ENCODE measurements around the gene MTCH1. TPM values are rescaled to one million over a fixed set of nuclear protein-coding genes. Genes with fewer than 3 reads are reported as not detected.
"Not testable (repeated sequence)": the region's sequence is repeated elsewhere in the genome, so short reads cannot be mapped to it uniquely, and the experiment has no call there.

The MTCH1 gene
- polyA plus RNA-seq, 3 donors = 127 to 203 (median 189) TPM

- 88 to 89% (median 88%) methylated on average over 10 to 11 of the region's 11 CpGs for WGBS, 3 donors
- H3K27ac ChIP-seq (ENCODE audit: low read depth, low read length) = no peak overlapping the region
These were observed 18.3 kb upstream of the MTCH1 start for GRCh38 chr6:37004044-37004980.

GRCh38 chr6:36999751-37000125 is 13.7 kb upstream of the MTCH1 start:
- WGBS, 3 donors = 83 to 95% (median 92%) methylated on average over 4 of the region's 4 CpGs
- no peak overlapping the region for H3K27ac ChIP-seq (ENCODE audit: low read depth, low read length)

DNA sequence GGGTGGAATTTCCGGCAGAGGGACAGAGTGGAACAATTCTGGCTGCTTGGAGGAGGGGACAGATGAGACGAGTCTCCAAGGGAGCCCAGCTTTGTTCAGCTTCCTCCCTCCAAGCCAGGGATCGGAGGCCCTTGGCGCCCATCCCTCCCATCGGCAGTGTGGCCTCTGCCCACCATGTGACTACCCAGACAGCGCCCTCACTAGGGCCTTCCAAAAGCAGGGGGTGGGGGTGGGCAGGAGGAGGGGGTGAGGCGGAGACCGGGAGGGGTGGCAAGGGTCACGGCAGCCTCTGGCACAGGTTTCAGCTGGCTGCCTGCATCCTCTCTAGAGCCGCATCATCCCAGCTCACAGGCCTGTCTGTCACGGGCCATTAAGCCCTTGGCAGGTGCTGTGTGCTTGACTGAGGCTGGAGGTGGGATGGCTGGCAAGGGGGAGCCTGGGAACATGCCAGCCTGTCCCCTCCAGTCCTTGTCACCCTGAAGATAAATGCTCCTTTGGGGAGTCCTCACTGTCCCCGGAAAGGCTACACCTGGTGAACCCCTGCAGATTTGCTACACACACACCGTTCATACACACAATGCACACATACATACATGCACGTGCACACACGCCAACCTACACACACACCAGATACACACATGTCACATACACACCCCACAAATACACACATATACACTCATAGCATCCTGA is 13.2 kb upstream of the MTCH1 start:
- 73 to 85% (median 76%) methylated on average over 14 to 15 of the region's 15 CpGs for WGBS, 3 donors
- no peak overlapping the region for H3K27ac ChIP-seq (ENCODE audit: low read depth, low read length)

- no peak overlapping the region for H3K27ac ChIP-seq (ENCODE audit: low read depth, low read length)
- WGBS, 3 donors = 53 to 84% (median 78%) methylated on average over 8 of the region's 8 CpGs
These were observed 12.7 kb upstream of the MTCH1 start for GRCh38 chr6:36998723-36999038.

DNA sequence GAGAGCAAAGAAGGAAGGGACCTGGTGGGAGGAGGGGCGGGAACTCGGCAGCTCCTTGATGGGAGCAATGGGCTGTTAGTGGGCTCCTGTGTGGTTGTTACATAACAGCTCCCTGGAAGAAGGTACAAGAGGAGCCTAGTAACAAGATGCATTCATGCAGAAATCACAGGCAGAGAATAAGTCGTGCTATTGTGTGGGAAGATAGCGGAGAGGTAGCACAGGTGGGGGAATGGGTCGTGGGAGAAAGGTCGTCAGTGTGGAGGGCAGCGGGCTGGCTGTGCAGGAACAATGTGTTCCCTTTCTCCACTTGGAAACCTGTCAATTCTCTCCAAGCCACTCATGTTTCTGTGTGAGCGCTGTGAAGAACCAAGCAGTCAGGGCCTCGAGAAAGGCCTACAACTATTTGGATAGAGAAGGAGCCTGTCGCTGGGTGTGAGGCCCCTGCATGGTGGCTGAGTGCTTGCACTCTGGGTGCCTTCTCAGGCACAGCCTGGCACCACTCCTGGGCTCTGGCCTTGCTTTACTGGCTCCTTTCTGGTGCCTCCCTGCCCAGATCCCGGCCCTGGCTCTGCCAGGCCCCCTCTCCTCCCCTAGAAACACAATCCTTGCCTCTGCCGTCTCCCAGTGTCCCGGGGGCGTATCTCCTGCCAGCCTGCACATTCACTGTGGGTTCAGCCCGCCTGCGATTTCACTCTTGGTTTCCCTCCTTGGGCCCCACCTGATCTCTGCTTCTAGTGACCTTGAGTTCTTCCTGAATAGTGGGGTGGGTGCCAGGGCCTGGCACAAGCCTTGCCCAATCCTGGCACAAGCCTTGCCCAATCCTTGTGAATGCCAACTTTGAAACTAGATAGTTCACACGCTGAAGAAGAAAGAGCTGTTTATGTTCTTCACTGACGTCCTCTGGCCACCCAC is 12.1 kb upstream of the MTCH1 start:
- 27 to 71% (median 62%) methylated on average over 18 of the region's 18 CpGs for WGBS, 3 donors
- no peak overlapping the region for H3K27ac ChIP-seq (ENCODE audit: low read depth, low read length)

DNA sequence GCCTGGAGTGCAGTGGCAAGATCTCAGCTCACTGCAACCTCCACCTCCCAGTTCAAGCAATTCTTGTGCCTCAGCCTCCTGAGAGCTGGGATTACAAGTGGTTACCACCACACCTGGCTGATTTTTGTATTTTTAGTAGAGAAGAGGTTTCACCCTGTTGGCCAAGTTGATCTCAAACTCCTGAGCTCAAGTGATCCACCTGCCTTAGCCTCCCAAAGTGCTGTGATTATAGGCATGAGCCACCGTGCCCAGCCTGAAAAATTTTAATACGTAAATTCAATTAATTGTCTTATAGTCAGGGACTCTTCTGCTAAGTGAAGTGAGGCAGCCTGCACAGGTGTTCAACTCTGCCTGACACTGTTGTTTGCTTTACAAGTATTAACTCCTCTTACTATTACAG is 4.4 kb upstream of the MTCH1 start:
- not testable (repeated sequence) for H3K27ac ChIP-seq (ENCODE audit: low read depth, low read length)
- 87 to 88% (median 88%) methylated on average over 2 of the region's 2 CpGs for WGBS, 3 donors

GRCh38 chr6:36989264-36989663 is 3.3 kb upstream of the MTCH1 start:
- WGBS, 3 donors = 82 to 88% (median 88%) methylated on average over 6 of the region's 6 CpGs
- H3K27ac ChIP-seq (ENCODE audit: low read depth, low read length) = no peak overlapping the region

DNA sequence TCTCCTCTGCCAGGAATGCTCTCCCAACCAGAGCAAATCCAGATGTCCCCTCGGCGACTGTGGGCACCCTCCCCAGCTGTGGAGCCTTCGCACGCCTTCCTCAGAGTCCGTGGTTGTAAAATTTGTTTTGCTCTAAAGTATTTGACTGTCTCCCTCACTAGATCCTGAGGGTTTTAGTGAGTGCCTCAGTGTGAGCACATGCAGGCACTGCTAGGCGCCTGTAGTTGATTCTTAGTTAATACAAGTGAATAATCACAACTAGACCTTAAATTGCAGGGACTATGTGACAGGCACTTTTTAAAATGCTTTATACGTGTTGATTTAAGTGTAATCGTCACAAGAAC is 680 bp upstream of the MTCH1 start:
- peak overlapping the region; percentile 2 for H3K27ac ChIP-seq (ENCODE audit: low read depth, low read length)
- WGBS, 3 donors = 1 to 2% (median 2%) methylated on average over 8 of the region's 8 CpGs

DNA sequence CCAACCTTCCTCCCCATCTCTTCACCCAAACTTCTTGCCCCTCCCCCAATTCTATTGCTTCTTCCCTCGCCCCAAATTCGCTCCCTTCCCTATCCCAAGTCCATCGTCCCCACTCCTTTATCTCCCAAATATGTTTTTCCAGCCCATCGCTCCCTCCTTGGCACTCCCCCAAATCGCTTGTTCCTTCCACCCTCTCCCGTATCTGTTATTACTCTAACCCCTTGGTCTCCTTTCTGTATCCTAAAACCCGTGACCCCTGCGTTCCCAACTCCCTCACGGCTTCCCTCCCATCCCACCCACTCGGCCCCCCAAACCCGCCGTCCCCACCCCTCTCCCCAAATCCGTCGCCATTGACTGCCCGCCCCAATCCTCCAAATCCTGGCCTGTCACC is 584 bp downstream of the MTCH1 start:
- WGBS, 3 donors = 0 to 1% (median 1%) methylated on average over 15 of the region's 15 CpGs
- peak overlapping the region; percentile 18 for H3K27ac ChIP-seq (ENCODE audit: low read depth, low read length)

- WGBS, 3 donors = 8 to 10% (median 9%) methylated on average over 19 of the region's 19 CpGs
- H3K27ac ChIP-seq (ENCODE audit: low read depth, low read length) = peak overlapping the region; percentile 18
These were observed 1.2 kb downstream of the MTCH1 start for GRCh38 chr6:36984581-36985416.

DNA sequence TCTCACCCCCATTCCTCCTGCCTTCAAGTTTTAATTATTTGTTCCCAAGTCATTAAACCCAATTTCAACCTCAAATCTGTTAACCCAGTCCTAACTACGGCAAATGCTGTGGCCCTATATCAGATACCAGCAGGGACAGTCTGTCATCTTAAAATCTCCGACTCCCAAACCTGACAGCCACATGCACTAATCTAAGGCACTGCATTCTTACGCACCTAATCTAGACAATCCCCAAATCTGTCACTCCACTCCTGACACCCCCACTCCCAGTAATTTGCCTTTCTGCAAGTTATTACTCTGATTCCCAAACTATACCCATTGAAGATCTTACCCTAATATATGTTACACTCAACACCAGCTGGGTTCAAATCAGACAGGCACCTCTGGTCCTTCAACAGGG is 2.5 kb downstream of the MTCH1 start:
- WGBS, 3 donors = 80 to 95% (median 92%) methylated on average over 3 of the region's 3 CpGs
- no peak overlapping the region for H3K27ac ChIP-seq (ENCODE audit: low read depth, low read length)

- 70 to 78% (median 77%) methylated on average over 14 of the region's 14 CpGs for WGBS, 3 donors
- H3K27ac ChIP-seq (ENCODE audit: low read depth, low read length) = no peak overlapping the region
These were observed 4.9 kb downstream of the MTCH1 start for GRCh38 chr6:36980876-36981619.

DNA sequence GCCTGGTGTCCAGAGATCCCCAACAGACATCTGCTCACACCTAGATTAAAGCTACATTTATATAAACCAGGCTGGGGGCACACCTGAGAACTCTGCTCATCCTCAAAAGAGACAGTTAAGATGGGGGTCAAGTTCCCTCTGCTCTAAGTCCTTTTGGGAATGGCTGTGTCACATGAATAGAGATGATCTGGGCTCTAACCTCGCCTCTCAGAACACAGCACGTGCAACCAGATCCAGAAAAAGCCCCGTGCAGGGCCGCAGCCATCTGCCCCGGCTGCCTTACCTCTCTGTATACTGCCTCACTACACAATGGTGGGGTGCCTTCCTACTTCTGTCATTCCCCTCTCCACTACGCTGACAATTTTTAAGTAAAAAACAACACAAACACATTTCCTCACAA is 5.9 kb downstream of the MTCH1 start:
- 63 to 75% (median 66%) methylated on average over 6 of the region's 6 CpGs for WGBS, 3 donors
- no peak overlapping the region for H3K27ac ChIP-seq (ENCODE audit: low read depth, low read length)

GRCh38 chr6:36979347-36979742 is 6.7 kb downstream of the MTCH1 start:
- 14 to 45% (median 43%) methylated on average over 4 of the region's 4 CpGs for WGBS, 3 donors
- H3K27ac ChIP-seq (ENCODE audit: low read depth, low read length) = no peak overlapping the region

GRCh38 chr6:36978421-36979346 is 7.3 kb downstream of the MTCH1 start:
- no peak overlapping the region for H3K27ac ChIP-seq (ENCODE audit: low read depth, low read length)
- WGBS, 3 donors = 75 to 85% (median 78%) methylated on average over 11 of the region's 11 CpGs

DNA sequence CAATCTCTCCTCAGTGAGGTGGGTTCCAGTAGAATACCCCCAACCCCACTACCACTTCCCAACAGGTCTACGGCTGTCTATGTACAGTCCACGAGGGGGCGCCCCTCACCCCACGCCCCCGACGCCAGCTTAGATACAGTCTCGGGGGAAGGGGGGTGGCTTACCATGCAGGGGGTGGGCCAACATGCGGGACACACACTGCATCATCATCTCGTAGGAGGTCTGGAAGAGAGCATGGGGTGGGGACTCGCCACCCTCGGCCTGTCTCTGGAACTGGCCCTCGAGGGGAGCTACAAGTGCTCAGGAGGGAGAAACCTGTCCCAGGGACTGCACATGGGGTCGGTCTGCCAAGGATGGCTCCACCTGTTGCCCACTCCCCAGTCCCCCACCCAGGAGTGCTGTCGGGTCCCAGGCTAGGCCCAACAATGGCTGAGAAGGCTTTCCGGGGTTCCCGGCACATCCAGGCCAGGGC is 8.5 kb downstream of the MTCH1 start:
- 73 to 84% (median 80%) methylated on average over 16 of the region's 16 CpGs for WGBS, 3 donors
- H3K27ac ChIP-seq (ENCODE audit: low read depth, low read length) = no peak overlapping the region

Data from adipose tissue (tissue), 3 donors.